GM18907 (cell line): Measurements from ENCODE around the gene CSN3.

Experiments used
- ATAC-seq: cut with Tn5 transposase; IDR thresholded peaks from one replicate; pipeline ENCODE4 v1.9.1; 2021; ENCODE audit warnings: mild to moderate bottlenecking, moderate library complexity; ENCODE audit not compliant: unreplicated experiment

CSN3 gene

DNA sequence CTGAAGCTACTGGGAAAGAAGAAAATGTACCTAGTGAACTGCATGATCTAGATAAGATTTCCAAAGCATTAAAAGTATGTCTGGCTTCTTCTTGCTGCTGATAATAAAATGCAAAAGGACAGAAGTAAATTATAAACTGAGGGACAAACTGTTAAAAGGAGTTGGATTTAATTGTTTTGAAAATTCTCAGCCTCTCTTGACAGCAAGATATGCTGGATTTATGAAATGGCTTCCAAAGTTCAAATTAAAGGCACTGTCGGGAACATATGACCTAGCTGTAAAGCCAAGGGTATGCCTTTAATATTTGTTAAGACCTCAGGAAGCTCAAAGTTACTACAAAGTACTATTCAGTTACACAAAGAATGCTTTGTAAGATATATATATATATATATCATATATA, 46.3 kb downstream of the CSN3 start:
- no peak for ATAC-seq

DNA sequence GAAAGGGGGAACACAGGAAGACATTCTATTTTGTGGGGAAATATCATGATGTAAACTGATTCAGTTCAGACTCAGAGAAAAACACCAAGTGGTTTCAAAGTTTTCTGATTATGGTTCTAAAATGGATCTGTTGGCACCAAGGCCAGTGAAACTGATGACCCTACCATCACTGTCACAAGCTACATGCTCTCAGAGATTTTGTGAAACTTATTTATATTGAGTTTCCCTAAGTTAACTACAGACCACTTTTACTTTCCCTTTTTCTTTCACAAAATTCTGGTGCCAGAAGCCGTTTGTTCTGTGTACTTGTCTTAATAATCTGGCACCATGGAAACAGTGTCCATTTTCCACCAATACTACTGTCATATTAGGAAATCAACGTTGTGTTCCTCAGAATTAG, 48.9 kb downstream of the CSN3 start:
- ATAC-seq: no peak

GRCh38 chr4:70297576-70297975, 55.2 kb downstream of the CSN3 start:
- ATAC-seq: no peak

DNA sequence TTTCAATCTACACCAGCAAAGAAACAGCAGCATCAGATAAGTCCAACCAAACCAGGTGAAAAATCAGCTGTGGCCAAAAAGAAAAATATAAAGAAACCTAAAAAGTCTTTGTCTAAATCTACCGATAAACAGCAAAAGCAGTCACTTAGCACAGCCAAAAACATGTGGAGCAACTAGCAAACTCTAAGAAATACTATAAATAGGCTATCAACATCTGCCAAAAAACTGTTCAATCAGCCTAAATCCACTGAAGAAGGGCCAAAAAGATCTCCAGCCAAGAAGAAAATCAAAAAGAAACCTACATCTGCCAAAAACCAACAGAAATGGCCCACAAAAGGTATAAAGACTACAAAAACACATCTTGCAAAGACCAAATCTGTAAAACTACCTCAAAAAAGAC, 55.7 kb downstream of the CSN3 start:
- no peak for ATAC-seq

GRCh38 chr4:70299643-70300042, 57.2 kb downstream of the CSN3 start:
- no peak for ATAC-seq

DNA sequence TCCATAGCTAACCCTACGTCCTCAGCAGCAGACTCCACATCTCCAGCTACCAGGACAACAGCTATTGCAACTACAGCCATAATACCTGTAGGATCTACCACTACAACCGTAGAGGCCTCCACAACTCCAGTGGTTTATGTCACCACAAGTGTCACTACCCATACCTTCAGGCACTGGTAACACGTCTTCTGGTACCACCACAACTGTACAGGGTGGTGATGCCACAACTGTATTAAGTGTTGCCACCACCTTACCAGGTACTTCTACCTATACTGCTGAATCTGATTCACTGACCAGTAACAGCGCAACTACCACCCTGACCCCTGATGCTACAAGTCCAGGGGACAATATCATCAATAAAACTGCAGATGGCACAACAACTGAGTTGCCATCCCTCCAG, 57.8 kb downstream of the CSN3 start:
- no peak for ATAC-seq
